Tibial artery (tissue), 4 donors: Measurements from ENCODE around the gene KRT15.

ENCODE experiments used
- DNase-seq, 2 donors: peaks; one replicate each; pipeline ENCODE4 v3.0.0-alpha.2; 2019
- H3K27ac ChIP-seq, 2 donors: fragments of 200-600 bp; sonication (generic) in 1 of 2; 1 replicate in 1 of 2; 2 replicates in 1 of 2; pipeline ENCODE4 v1.5.1; 2018 to 2019; ENCODE audit warnings: mild to moderate bottlenecking in 1 of 2
- H3K27me3 ChIP-seq, 2 donors: fragments of 200-600 bp; sonication (generic) in 1 of 2; one replicate each; pipeline versions ENCODE4 v1.5.1 to v1.6.0; 2016 to 2019
- H3K36me3 ChIP-seq, 3 donors: fragments of 200-600 bp; sonication (generic) in 2 of 3; one replicate each; pipeline ENCODE4 v1.5.1; 2016 to 2019; ENCODE audit warnings: mild to moderate bottlenecking in 2 of 3
- H3K4me1 ChIP-seq, 4 donors: fragments of 200-600 bp; sonication (generic) in 2 of 4; 1 replicate in 3 of 4; 2 replicates in 1 of 4; pipeline ENCODE4 v1.5.1; 2016 to 2019
- H3K4me3 ChIP-seq, 2 donors: fragments of 200-600 bp; sonication (generic) in 1 of 2; 1 replicate in 1 of 2; 2 replicates in 1 of 2; pipeline ENCODE4 v1.5.1; 2018 to 2019; ENCODE audit warnings: mild to moderate bottlenecking in 2 of 2
- H3K9me3 ChIP-seq, 3 donors: fragments of 200-600 bp; sonication (generic) in 1 of 3; one replicate each; pipeline ENCODE4 v1.5.1; 2016 to 2019
- intact Hi-C: fragments of 100-400 bp; cut with DNase I; formaldehyde crosslinking; loops from one replicate; pipeline ENCODE4 v1.15.0; 2023; ENCODE audit warnings: low total_unique reads
- TF ChIP-seq, protein P1 (sequence below), 2 experiments: fragments of 200-600 bp in 1 of 2; fragments of 450-650 bp in 1 of 2; IDR thresholded peaks; one replicate each; pipeline ENCODE4 v1.5.1; 2017 to 2019; ENCODE audit warnings: antibody characterized with exemption in 2 of 2, mild to moderate bottlenecking in 1 of 2, moderate library complexity in 1 of 2

The KRT15 gene

DNA sequence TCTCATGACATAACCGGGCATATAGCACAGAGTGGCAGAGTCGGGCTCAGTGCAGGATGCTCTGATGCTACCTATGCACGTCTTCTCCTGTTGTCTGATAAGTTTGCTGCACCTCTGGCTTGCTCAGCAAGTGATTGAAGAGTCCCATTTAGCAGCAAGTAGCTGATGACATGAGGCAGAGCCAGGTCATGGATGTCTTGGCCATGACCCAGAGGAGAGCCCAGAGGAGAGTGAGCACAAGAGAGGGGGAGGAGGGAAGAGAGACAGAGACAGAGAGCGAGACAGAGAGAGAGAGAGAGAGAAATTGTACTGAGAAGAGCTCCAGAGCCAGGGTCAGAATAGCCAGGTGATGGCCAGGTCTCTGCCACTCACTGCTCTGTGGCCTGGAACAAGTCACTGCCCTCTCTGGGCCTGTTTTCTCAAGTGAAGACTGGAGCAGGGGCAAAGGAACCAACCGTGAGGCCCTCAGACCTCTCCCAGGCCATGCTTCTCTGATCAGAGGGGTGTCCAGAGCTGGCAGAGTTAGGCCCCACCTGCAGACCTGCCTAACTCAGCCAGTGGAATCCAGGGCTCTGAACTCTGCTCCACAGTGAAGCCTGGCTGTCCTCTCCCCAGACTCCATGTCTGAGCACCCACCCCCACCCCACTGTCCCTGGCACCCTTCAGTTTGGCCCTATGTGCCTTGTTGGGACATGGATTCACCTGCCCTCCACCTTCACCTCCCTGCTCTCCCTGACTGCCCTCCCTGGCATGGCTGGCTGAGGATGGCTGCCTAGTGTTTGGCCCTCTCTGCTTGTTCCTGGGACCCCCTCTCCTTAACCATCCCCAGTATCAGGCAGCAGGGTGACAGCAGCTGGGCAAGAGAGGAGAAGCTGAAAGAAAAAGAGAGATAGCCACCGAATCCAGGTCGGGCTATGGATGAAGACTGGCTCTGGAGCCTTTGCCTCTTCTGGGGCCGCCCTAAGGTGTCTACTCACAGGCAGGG is 33.5 kb downstream of the KRT15 start:
- no peaks in the 10 kb centered on the region for H3K9me3 ChIP-seq
- no peaks in the 10 kb centered on the region for H3K36me3 ChIP-seq
- H3K4me1 ChIP-seq: no peaks in the 10 kb centered on the region
- H3K27ac ChIP-seq: no peak overlapping the region
- H3K4me3 ChIP-seq: no peak overlapping the region
- H3K27me3 ChIP-seq: peaks cover 0 to 23% of the 10 kb centered on the region in 2 donors
- DNase-seq: no peak
- intact Hi-C loops: no loop called here
- TF ChIP-seq, protein P1, sequence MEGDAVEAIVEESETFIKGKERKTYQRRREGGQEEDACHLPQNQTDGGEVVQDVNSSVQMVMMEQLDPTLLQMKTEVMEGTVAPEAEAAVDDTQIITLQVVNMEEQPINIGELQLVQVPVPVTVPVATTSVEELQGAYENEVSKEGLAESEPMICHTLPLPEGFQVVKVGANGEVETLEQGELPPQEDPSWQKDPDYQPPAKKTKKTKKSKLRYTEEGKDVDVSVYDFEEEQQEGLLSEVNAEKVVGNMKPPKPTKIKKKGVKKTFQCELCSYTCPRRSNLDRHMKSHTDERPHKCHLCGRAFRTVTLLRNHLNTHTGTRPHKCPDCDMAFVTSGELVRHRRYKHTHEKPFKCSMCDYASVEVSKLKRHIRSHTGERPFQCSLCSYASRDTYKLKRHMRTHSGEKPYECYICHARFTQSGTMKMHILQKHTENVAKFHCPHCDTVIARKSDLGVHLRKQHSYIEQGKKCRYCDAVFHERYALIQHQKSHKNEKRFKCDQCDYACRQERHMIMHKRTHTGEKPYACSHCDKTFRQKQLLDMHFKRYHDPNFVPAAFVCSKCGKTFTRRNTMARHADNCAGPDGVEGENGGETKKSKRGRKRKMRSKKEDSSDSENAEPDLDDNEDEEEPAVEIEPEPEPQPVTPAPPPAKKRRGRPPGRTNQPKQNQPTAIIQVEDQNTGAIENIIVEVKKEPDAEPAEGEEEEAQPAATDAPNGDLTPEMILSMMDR (IDR thresholded peaks at IDR 0.05): no peak

DNA sequence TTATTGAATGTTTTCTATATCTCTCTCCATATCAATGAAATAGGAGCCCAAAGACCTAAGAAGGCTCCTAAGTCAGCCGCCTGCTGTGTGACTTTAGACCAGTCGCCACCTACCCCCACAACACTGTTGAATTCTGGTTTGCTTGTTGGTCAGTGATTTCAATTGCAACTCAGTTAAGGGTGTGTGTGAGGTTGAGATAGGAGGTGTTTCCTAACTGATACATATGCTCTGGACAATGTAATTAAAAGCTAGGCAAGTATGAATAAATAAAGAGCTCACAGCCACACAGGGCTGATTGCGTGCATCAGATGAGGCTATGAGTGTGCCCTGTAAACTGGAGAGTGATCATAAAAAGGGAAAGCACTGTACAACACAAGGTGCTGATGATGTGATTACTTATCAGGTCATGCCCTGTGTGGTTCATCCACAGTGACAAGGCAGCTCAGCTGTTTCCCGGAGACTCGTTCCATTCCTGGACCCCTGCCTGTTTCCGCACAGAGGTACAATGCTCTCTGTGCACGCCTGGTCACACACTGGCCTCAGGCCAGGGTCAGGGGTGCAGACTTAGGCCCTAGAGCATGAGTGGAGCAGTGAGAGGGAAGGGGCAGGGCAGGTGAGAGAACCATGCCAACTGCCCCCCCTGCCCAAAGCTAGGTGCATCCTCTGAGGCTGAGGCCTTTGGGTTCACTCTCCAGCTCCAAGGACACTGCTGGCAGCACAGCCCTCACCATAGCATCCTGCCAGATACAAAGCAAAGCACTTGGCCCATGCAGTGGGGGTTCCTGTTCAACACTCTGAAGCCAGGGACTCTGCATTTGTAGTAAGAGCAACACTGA is 34.5 kb downstream of the KRT15 start:
- no peaks in the 10 kb centered on the region for H3K9me3 ChIP-seq
- no peak overlapping the region for H3K27ac ChIP-seq
- TF ChIP-seq, protein P1 (IDR thresholded peaks at IDR 0.05): no peak
- intact Hi-C loops: no loop called here
- H3K36me3 ChIP-seq: no peaks in the 10 kb centered on the region
- H3K4me3 ChIP-seq: no peak overlapping the region
- DNase-seq: no peak
- no peaks in the 10 kb centered on the region for H3K4me1 ChIP-seq
- H3K27me3 ChIP-seq: peaks cover 0 to 23% of the 10 kb centered on the region in 2 donors

DNA sequence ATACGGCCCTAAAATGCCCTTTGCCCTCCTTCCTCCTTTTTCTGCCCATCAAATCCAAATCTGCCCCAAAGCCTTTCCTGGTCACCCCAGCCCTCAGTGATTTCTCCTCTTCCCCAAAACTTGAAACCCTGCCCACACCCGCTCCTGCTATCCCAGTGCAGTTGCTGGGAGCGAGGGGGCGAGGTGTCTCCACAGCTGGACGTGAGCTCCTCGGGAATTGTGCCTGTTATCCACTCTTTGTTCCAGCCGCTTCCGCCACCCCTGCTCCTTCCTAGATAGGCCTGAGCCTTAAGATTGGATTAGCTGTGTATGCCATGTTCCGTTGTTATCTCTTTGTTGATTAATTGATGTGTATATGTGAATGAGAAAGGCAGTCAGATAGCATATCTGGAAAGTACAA is 35.2 kb downstream of the KRT15 start:
- H3K27me3 ChIP-seq: peaks cover 0 to 22% of the 10 kb centered on the region in 2 donors
- TF ChIP-seq, protein P1 (IDR thresholded peaks at IDR 0.05): no peak
- no peaks in the 10 kb centered on the region for H3K9me3 ChIP-seq
- H3K4me3 ChIP-seq: no peak overlapping the region
- H3K4me1 ChIP-seq: no peaks in the 10 kb centered on the region
- H3K27ac ChIP-seq: no peak overlapping the region
- H3K36me3 ChIP-seq: no peaks in the 10 kb centered on the region
- DNase-seq: no peak
- intact Hi-C loops: no loop called here

DNA sequence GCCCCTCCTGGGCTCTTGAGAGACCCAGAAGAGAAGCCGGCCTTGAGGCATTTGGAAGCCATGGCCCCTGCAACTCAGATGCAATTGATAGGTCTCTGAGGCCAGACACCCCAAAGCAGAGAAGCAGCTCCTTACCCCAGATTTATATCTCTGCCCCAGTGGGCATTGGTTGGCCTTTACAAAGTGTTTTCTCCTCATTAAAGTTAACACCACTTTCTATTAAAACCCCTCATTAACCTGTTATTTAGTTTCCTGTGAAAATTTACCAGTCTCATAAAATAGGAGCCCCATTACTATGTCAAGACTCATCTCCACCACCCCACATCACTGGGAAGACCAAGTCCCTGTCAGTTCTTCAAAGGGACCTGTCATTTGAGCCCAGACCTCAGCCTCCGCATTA is 37.7 kb downstream of the KRT15 start, which contains the start of gene KRT35:
KRT35 (minus strand) TSS at position 116 of the 400 bp plus-strand sequence; CDS start at position 62, 54 bp downstream.
- TF ChIP-seq, protein P1 (IDR thresholded peaks at IDR 0.05): no peak
- H3K4me3 ChIP-seq: no peak within 1 kb of the TSS
- intact Hi-C loops: no loop called here
- H3K4me1 ChIP-seq: no peaks in the 10 kb centered on the region
- DNase-seq: no peak
- no peaks in the 10 kb centered on the region for H3K9me3 ChIP-seq
- no peaks in the 10 kb centered on the region for H3K36me3 ChIP-seq
- peaks cover 0 to 3% of the 10 kb centered on the region in 2 donors for H3K27me3 ChIP-seq
- H3K27ac ChIP-seq: no peak within 1 kb of the TSS

DNA sequence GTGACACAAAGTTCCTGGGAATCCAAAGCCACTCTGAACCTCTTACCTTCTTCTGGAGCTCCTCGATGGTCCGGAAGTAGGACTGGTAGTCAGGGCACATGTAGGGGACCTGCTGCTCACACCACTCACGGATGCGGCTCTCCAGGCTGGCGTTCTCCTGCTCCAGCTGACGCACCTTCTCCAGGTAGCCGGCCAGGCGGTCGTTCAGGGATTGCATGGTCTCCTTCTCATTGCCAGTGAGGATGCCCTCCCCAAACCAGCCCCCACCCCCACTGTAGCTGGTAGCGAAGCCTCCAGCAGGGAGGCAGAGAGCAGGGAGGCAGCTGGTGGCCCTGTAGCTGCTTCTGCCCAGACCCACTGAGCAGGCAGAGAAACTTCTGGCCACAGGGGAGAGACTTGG is 38.1 kb downstream of the KRT15 start:
- DNase-seq: no peak
- Histone ChIP-seq H3K9me3 (no peaks in the 10 kb centered on the region), H3K27me3 (peaks cover 0 to 3% of the 10 kb centered on the region in 2 donors), H3K4me3 (no peak overlapping the region), H3K36me3 (no peaks in the 10 kb centered on the region), H3K4me1 (no peaks in the 10 kb centered on the region), H3K27ac (no peak overlapping the region)
- intact Hi-C loops: no loop called here
- TF ChIP-seq, protein P1 (IDR thresholded peaks at IDR 0.05): no peak
